Measurements from ENCODE around the gene CCDC9. TPM values are rescaled to one million over a fixed set of nuclear protein-coding genes. Genes with fewer than 3 reads are reported as not detected.
A peak's percentile ranks its signal among the peaks of the same experiment; 100 is the strongest.

Gene CCDC9
- total and polyA plus RNA-seq, 4 donors: 17.5 to 44.5 (median 34.5) TPM

DNA sequence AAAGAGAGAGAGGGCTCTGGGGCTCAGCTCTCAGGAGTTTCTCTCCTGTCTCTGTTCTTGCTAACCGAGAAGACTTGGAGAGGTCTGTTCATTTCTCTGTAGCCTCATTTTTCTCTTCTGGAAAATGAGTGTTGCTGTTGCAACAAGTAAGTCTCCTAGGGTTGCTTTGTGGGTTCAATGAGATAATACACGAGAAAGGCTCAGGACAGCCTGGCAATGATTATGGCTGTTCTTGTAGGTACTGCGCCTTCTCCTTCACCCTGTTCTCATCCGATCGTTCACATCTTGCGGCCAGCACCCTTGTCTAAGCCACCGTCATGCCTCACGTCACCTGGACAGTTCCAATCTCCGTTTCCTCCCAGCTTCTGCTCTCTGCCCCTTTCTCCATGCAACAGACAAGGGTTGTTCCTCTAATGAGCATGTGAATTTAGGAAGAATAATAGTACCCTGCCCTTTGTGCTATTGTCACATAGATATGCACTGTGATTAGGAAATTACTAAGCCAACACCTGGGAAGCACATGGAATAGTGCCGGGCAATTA is 57.5 kb downstream of the CCDC9 start:
- 73 to 76% methylated on average over 10 of the region's 10 CpGs for WGBS, 2 donors
- peaks cover 0 to 4% (median 0%) of the 10 kb centered on the region in 5 donors for H3K4me1 ChIP-seq (ENCODE audit: control insufficient read depth in 5 of 5, insufficient read depth in 5 of 5, low read length in 5 of 5)
- no peak overlapping the region for H3K27ac ChIP-seq (ENCODE audit: low read depth in 1 of 2, low read length in 1 of 2)
- H3K4me3 ChIP-seq: no peak overlapping the region
- peaks cover 0 to 1% (median 0%) of the 10 kb centered on the region in 4 donors for H3K9me3 ChIP-seq (ENCODE audit: control insufficient read depth in 4 of 4, insufficient read depth in 3 of 4, low read length in 3 of 4)
- DNase-seq: no peak
- no peak for TF ChIP-seq CTCF (IDR thresholded peaks at IDR 0.05; ENCODE audit: control extremely low read depth, extremely low read depth)
- no peak overlapping the region for H3K9ac ChIP-seq (ENCODE audit: insufficient read depth in 1 of 2, low read length in 2 of 2)
- H3K27me3 ChIP-seq (ENCODE audit: control insufficient read depth in 3 of 3, insufficient read depth in 3 of 3, low read length in 2 of 3): no peaks in the 10 kb centered on the region
- H3K36me3 ChIP-seq (ENCODE audit: control insufficient read depth in 4 of 4, insufficient read depth in 4 of 4, low read length in 4 of 4): no peaks in the 10 kb centered on the region
- ATAC-seq (ENCODE audit: insufficient read depth, low FRiP score): no peak

DNA sequence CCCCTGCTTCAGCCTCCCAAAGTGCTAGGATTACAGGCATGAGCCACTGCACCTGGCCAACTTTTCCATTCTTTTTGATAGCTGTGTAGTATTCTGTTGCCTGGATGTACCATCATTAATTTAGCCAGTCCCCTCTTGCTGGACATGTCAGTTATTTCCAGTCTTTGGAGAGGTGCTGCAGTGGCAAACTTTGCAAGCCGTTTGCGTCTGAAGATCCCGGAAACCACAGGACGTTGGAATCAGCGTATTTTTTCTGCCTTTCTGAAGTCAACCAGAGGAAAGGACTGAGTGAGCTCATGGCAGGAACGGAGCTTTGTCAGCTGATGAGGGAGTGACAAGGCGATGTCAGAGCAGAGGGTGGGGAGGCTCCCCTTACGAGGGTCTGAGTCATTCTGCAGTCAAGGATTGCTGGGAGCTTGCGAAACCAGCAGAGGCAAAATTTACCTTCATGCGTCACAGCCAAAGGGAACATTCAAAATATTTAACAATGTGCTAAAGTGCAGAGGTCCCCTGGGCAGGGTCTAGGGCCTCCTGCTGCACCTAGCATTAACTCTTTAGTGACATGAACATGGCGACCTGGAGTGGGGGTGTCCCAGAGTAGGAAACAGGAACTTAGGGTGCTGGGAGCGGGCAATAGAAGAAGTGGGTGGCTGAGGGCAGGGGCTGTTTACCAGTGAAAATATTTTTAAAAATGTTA is 58.9 kb downstream of the CCDC9 start:
- H3K4me3 ChIP-seq: no peak overlapping the region
- peaks cover 0 to 5% (median 0%) of the 10 kb centered on the region in 4 donors for H3K36me3 ChIP-seq (ENCODE audit: control insufficient read depth in 4 of 4, insufficient read depth in 4 of 4, low read length in 4 of 4)
- WGBS, 2 donors: 14 to 28% methylated on average over 12 of the region's 12 CpGs
- ATAC-seq (ENCODE audit: insufficient read depth, low FRiP score) (peak; percentile 82), DNase-seq (peak; percentile 20 to 40 (median 40))
- peaks cover 0 to 1% (median 0%) of the 10 kb centered on the region in 4 donors for H3K9me3 ChIP-seq (ENCODE audit: control insufficient read depth in 4 of 4, insufficient read depth in 3 of 4, low read length in 3 of 4)
- H3K27ac ChIP-seq (ENCODE audit: low read depth in 1 of 2, low read length in 1 of 2): peak overlapping the region in 1 of 2 donors; percentile 61
- H3K9ac ChIP-seq (ENCODE audit: insufficient read depth in 1 of 2, low read length in 2 of 2): no peak overlapping the region
- H3K27me3 ChIP-seq (ENCODE audit: control insufficient read depth in 3 of 3, insufficient read depth in 3 of 3, low read length in 2 of 3): no peaks in the 10 kb centered on the region
- H3K4me1 ChIP-seq (ENCODE audit: control insufficient read depth in 5 of 5, insufficient read depth in 5 of 5, low read length in 5 of 5): peaks cover 0 to 4% (median 0%) of the 10 kb centered on the region in 5 donors
- TF ChIP-seq CTCF (IDR thresholded peaks at IDR 0.05; ENCODE audit: control extremely low read depth, extremely low read depth): no peak

GRCh38 chr19:47316513-47316912 is 60.2 kb downstream of the CCDC9 start:
- TF ChIP-seq CTCF (IDR thresholded peaks at IDR 0.05; ENCODE audit: control extremely low read depth, extremely low read depth): no peak
- no peak overlapping the region for H3K9ac ChIP-seq (ENCODE audit: insufficient read depth in 1 of 2, low read length in 2 of 2)
- H3K36me3 ChIP-seq (ENCODE audit: control insufficient read depth in 4 of 4, insufficient read depth in 4 of 4, low read length in 4 of 4): peaks cover 0 to 7% (median 0%) of the 10 kb centered on the region in 4 donors
- no peaks in the 10 kb centered on the region for H3K4me1 ChIP-seq (ENCODE audit: control insufficient read depth in 5 of 5, insufficient read depth in 5 of 5, low read length in 5 of 5)
- H3K27ac ChIP-seq (ENCODE audit: low read depth in 1 of 2, low read length in 1 of 2): no peak overlapping the region
- no peaks in the 10 kb centered on the region for H3K27me3 ChIP-seq (ENCODE audit: control insufficient read depth in 3 of 3, insufficient read depth in 3 of 3, low read length in 2 of 3)
- 79 to 85% methylated on average over 4 of the region's 4 CpGs for WGBS, 2 donors
- no peak overlapping the region for H3K4me3 ChIP-seq
- DNase-seq: no peak
- H3K9me3 ChIP-seq (ENCODE audit: control insufficient read depth in 4 of 4, insufficient read depth in 3 of 4, low read length in 3 of 4): no peaks in the 10 kb centered on the region
- ATAC-seq (ENCODE audit: insufficient read depth, low FRiP score): no peak

All from lung (tissue), 12 donors.